Esophagus squamous epithelium (tissue), 4 donors: ENCODE results near the gene PEX1.

Source experiments
- CTCF ChIP-seq, 6 experiments: fragments of 450-650 bp in 4 of 6; fragments of 200-600 bp in 2 of 6; sonication (generic) in 2 of 6; IDR thresholded peaks; one replicate each; pipeline ENCODE4 v1.5.1; 2016 to 2019; ENCODE audit warnings: antibody characterized with exemption in 6 of 6, mild to moderate bottlenecking in 4 of 6, moderate library complexity in 4 of 6
- POLR2A ChIP-seq, 4 donors: fragments of 450-650 bp; IDR thresholded peaks; one replicate each; pipeline ENCODE4 v1.6.1; 2017; ENCODE audit warnings: antibody characterized with exemption in 4 of 4, mild to moderate bottlenecking in 4 of 4, moderate library complexity in 3 of 4

- TF ChIP-seq POLR2A (IDR thresholded peaks at IDR 0.05) (no peak), CTCF (IDR thresholded peaks at IDR 0.05) (no peak)
Observed at GRCh38 chr7:92523110-92523509, 5.2 kb downstream of the PEX1 start.
